SJSA1 (cell line): ENCODE results near the gene DRAP1. TPM values are rescaled to one million over a fixed set of nuclear protein-coding genes. Genes with fewer than 3 reads are reported as not detected.
"Not testable (repeated sequence)": the region's sequence is repeated elsewhere in the genome, so short reads cannot be mapped to it uniquely, and the experiment has no call there.

Experiments used
- DNase-seq, 2 experiments: peaks; one replicate each; pipeline ENCODE4 v3.0.0-alpha.2; 2015 to 2020; ENCODE audit warnings: low spot score in 2 of 2, low read depth in 1 of 2
- H3K27ac ChIP-seq: fragments of 250-450 bp; sonication (Bioruptor Pico); 2 replicates; pipeline ENCODE4 v1.5.1; 2020; ENCODE audit warnings: mild to moderate bottlenecking, moderate library complexity
- H3K27me3 ChIP-seq: fragments of 250-450 bp; sonication (Bioruptor Pico); replicated peaks from 2 replicates; pipeline ENCODE4 v1.5.1; 2020; ENCODE audit warnings: mild to moderate bottlenecking, moderate library complexity
- H3K36me3 ChIP-seq: fragments of 250-450 bp; sonication (Bioruptor Pico); 2 replicates; pipeline ENCODE4 v1.5.1; 2020; ENCODE audit warnings: mild to moderate bottlenecking
- H3K4me1 ChIP-seq: fragments of 250-450 bp; sonication (Bioruptor Pico); replicated peaks from 2 replicates; pipeline ENCODE4 v1.6.1; 2021; ENCODE audit warnings: mild to moderate bottlenecking
- H3K4me3 ChIP-seq: fragments of 250-450 bp; sonication (Bioruptor Pico); 2 replicates; pipeline ENCODE4 v1.5.1; 2020; ENCODE audit warnings: mild to moderate bottlenecking
- H3K9me3 ChIP-seq: fragments of 250-450 bp; sonication (Bioruptor Pico); replicated peaks from 2 replicates; pipeline ENCODE4 v1.5.1; 2020; ENCODE audit warnings: mild to moderate bottlenecking
- total RNA-seq: library from RNA; depleted of rRNA; stranded (reverse); fragments of >200 nt; shearing (Covaris generic); gene quantifications from 2 replicates; pipeline ENCODE4 v1.2.3, GENCODE V29; 2014

Gene DRAP1
- total RNA-seq, 1 experiment from 2014 or later, result 463 TPM

DNA sequence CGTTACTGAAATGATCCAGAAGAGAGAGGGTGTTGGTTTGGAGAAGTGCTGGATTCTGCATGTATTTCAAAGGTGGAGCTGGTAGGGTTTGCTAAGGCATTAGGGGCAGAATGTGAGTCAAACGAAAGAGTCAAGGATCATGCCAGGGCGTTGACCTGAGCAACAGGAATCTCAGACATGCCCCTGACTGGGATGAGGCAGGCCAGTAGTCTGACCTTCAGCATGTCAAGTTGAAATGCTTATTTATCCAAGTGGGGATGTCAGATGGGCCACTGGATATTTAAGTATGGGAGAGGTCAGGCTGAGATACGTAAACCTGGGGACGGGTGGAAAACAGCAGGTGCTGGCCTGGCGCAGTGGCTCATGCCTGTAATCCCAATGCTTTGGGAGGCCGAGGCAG lies 23.3 kb downstream of the DRAP1 start:
- H3K4me1 ChIP-seq, result peaks cover 8% of the 10 kb centered on the region
- H3K4me3 ChIP-seq, result no peak overlapping the region
- no peaks in the 10 kb centered on the region for H3K36me3 ChIP-seq
- no peak overlapping the region for H3K27ac ChIP-seq
- no peaks in the 10 kb centered on the region for H3K9me3 ChIP-seq
- H3K27me3 ChIP-seq, result peaks cover 2% of the 10 kb centered on the region; the same call in 1 of the 2 replicates
- no peak for DNase-seq

DNA sequence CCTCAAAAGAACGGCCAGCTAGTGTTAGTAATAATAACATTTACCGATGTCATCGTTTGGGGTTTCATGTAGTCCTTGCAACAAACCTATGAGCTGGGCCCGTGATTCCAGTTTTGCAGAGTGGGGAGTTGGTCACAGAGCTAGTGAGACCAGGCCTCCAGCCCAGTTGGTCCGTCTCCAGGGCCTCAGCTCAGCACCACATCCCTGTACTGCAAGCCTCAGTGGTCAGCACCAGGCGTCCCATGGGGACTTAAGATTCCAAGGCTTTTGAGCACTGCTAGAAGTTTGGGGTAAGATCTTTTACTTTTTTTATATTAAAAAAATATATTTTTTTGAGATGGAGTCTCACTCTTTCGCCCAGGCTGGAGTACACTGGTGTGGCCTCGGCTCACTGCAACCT lies 25.0 kb downstream of the DRAP1 start:
- H3K27ac ChIP-seq, result no peak overlapping the region
- no peaks in the 10 kb centered on the region for H3K27me3 ChIP-seq
- H3K4me3 ChIP-seq, result no peak overlapping the region
- H3K9me3 ChIP-seq, result no peaks in the 10 kb centered on the region
- peak in 1 of 2 experiments; percentile 56 for DNase-seq
- peaks cover 8% of the 10 kb centered on the region for H3K4me1 ChIP-seq
- H3K36me3 ChIP-seq, result no peaks in the 10 kb centered on the region

GRCh38 chr11:65944767-65945166 lies 25.5 kb downstream of the DRAP1 start:
- Histone ChIP-seq H3K9me3 (no peaks in the 10 kb centered on the region), H3K4me3 (no peak overlapping the region), H3K27me3 (no peaks in the 10 kb centered on the region), H3K4me1 (peaks cover 8% of the 10 kb centered on the region), H3K27ac (no peak overlapping the region), H3K36me3 (no peaks in the 10 kb centered on the region)
- DNase-seq, result peak in 1 of 2 experiments; percentile 54

- peak in 1 of 2 experiments; percentile 67 for DNase-seq
- H3K4me1 ChIP-seq, result peaks cover 8% of the 10 kb centered on the region
- no peaks in the 10 kb centered on the region for H3K9me3 ChIP-seq
- no peak within 1 kb of the TSS for H3K4me3 ChIP-seq
- H3K36me3 ChIP-seq, result no peaks in the 10 kb centered on the region
- H3K27ac ChIP-seq, result no peak within 1 kb of the TSS
- no peaks in the 10 kb centered on the region for H3K27me3 ChIP-seq
Measured at GRCh38 chr11:65945430-65945911, 26.2 kb downstream of the DRAP1 start, which contains the start of gene TSGA10IP. Gene TSGA10IP (plus strand): TSS chr11:65945480. CDS start chr11:65945676, 196 bp downstream.

DNA sequence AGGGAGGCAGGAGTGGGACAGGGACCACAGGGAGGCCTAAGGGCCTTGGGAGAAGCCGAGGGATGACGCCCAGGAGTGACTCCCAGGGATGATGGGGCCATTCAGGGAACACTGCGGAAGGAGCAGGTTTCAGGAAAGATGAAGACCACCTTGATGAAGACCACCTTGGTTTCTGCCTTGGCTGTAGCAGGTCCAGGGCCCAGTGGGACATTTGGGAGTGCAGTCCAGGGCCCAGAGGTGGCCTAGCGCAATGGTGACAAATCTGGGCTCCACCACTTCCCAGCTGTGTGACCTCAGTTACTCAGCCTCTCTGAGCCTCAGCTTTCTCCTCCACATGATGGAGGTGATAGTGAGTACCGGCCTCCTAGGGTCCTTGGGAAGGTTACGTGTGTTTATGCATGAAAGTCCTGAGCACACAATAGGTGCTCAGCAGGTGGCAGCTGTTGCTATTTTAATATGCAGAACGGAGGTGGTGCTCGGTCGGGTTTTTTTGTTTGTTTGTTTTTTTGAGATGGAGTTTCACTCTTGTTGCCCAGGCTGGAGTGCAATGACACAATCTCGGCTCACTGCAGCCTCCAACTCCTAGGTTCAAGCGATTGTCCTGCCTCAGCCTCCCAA lies 26.8 kb downstream of the DRAP1 start:
- no peak overlapping the region for H3K4me3 ChIP-seq
- no peak for DNase-seq
- H3K9me3 ChIP-seq, result no peaks in the 10 kb centered on the region
- peaks cover 6% of the 10 kb centered on the region for H3K4me1 ChIP-seq
- H3K36me3 ChIP-seq, result no peaks in the 10 kb centered on the region
- H3K27me3 ChIP-seq, result 0 out of 2 replicates have a peak, but pooled peaks cover under 1% of the 10 kb centered on the region
- no peak overlapping the region for H3K27ac ChIP-seq

DNA sequence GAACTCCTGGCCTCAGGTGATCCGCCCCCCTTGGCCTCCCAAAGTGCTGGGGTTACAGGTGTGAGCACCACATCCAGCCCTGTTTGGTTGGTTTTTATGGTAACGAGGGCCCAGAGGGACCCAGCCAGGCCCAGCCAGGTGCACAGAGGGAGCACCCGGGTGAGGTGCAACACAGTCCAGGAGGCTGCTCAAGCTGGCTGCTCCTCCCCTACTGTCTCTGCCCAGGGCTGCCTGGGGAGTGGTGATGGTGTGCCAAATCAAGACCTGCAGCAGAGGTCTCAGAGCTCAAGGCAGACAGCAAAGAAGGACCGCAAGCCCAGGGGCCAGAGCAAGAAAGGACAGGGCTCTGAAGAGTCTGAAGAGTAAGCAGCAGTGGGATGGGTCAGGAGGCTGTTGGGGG lies 27.4 kb downstream of the DRAP1 start:
- H3K4me1 ChIP-seq, result peaks cover under 1% of the 10 kb centered on the region
- H3K27ac ChIP-seq, result no peak overlapping the region
- 0 out of 2 replicates have a peak, but pooled peaks cover 2% of the 10 kb centered on the region for H3K27me3 ChIP-seq
- no peaks in the 10 kb centered on the region for H3K9me3 ChIP-seq
- no peak overlapping the region for H3K4me3 ChIP-seq
- peak in 1 of 2 experiments; percentile 57 for DNase-seq
- no peaks in the 10 kb centered on the region for H3K36me3 ChIP-seq

- Histone ChIP-seq H3K9me3 (no peaks in the 10 kb centered on the region), H3K27me3 (0 out of 2 replicates have a peak, but pooled peaks cover 2% of the 10 kb centered on the region), H3K27ac (no peak overlapping the region), H3K4me1 (no peaks in the 10 kb centered on the region), H3K4me3 (no peak overlapping the region), H3K36me3 (no peaks in the 10 kb centered on the region)
- DNase-seq, result peak in 1 of 2 experiments; percentile 66
Measured at GRCh38 chr11:65947133-65947532, 27.9 kb downstream of the DRAP1 start.

DNA sequence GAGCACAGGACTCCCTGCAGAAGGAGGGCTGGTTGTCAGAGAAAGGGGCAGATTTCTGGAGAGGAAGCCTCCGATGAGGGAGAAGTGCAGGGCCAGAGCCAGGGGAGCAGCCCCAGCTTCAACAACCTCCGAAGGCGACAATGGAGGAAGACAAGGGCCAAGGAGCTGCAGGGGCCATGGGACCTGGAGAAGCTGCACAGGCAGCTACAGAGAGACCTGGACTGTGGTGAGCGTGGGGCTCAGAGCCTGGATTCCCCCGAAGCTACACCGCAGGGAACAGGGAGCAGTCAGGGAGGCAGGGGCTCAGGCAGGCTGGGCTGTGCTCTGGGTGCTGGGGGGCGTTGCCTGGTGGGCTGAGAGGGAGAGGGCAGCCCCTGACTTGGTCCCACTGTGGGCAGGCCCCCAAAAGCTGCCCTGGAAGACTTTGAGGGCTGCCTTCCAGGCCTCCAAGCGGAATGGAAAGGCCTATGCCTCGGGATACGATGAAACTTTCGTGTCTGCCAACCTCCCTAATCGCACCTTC lies 28.4 kb downstream of the DRAP1 start:
- Histone ChIP-seq H3K27me3 (0 out of 2 replicates have a peak, but pooled peaks cover 2% of the 10 kb centered on the region), H3K27ac (no peak overlapping the region), H3K4me3 (no peak overlapping the region), H3K4me1 (no peaks in the 10 kb centered on the region), H3K36me3 (no peaks in the 10 kb centered on the region), H3K9me3 (no peaks in the 10 kb centered on the region)
- peak in 1 of 2 experiments; percentile 61 for DNase-seq

DNA sequence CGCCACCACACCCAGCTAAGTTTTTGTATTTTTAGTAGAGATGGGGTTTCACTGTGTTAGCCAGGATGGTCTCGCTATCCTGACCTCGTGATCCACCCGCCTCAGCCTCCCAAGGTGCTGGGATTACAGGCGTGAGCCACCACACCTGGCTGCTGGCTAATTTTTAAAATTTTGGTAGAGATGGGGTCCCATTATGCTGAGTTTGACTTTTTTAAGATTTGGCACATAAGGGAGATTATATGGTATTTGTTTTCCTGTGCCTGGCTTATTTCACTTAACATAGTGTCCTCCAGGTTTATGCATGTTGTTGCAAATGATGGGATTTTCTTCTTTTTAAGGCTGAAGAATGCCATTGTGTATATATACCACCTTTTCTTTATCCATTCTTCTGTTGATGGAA lies 31.5 kb downstream of the DRAP1 start:
- H3K4me1 ChIP-seq, H3K9me3 ChIP-seq, DNase-seq, H3K4me3 ChIP-seq, H3K27me3 ChIP-seq, H3K36me3 ChIP-seq, H3K27ac ChIP-seq: not testable (repeated sequence)

DNA sequence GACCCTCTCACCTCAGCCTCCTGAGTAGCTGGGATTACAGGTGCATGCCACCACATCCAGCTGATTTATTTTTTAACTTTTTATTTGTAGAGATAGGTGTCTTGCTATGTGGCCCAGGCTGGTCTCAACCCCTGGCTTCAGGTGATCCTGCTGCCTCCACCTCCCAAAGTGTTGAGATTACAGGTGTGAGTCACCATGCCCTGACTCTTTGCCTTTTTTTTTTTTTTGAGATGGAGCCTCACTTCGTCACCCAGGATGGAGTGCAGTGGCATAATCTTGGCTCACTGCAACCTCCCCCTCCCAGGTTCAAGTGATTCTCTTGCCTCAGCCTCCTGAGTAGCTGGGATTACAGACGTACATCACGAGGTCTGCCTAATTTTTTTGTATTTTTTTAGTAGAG lies 32.4 kb downstream of the DRAP1 start:
- H3K27me3 ChIP-seq, H3K4me1 ChIP-seq, H3K4me3 ChIP-seq, H3K9me3 ChIP-seq, H3K36me3 ChIP-seq, DNase-seq, H3K27ac ChIP-seq: not testable (repeated sequence)

DNA sequence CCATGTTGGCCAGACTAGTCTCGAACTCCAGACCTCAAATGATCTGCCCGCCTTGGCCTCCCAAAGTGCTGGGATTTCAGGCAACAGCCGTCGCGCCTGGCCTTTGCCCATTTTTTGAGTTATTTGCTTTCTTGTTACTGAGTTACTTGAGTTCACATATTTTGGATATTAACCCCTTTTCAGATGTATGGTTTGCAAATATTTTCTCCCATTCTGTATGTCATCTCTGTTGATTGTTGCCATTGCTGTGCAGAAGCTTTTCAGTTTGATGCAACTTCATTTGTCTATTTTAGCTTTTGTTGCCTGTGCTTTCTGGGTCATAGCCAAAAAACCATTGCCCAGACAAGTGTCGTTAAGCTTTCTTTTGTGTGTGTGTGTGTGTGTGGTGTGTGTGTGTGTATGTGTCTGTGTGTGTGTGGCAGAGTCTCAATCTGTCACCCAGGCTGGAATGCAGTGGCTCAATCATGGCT lies 32.9 kb downstream of the DRAP1 start:
- DNase-seq, result no peak
- Histone ChIP-seq H3K36me3 (no peaks in the 10 kb centered on the region), H3K27ac (no peak overlapping the region), H3K9me3 (no peaks in the 10 kb centered on the region), H3K27me3 (0 out of 2 replicates have a peak, but pooled peaks cover 2% of the 10 kb centered on the region), H3K4me1 (no peaks in the 10 kb centered on the region), H3K4me3 (no peak overlapping the region)

GRCh38 chr11:65953471-65953870 lies 34.2 kb downstream of the DRAP1 start:
- no peaks in the 10 kb centered on the region for H3K4me1 ChIP-seq
- no peak overlapping the region for H3K27ac ChIP-seq
- no peaks in the 10 kb centered on the region for H3K36me3 ChIP-seq
- DNase-seq, result no peak
- H3K9me3 ChIP-seq, result no peaks in the 10 kb centered on the region
- H3K27me3 ChIP-seq, result 0 out of 2 replicates have a peak, but pooled peaks cover 2% of the 10 kb centered on the region
- no peak overlapping the region for H3K4me3 ChIP-seq

DNA sequence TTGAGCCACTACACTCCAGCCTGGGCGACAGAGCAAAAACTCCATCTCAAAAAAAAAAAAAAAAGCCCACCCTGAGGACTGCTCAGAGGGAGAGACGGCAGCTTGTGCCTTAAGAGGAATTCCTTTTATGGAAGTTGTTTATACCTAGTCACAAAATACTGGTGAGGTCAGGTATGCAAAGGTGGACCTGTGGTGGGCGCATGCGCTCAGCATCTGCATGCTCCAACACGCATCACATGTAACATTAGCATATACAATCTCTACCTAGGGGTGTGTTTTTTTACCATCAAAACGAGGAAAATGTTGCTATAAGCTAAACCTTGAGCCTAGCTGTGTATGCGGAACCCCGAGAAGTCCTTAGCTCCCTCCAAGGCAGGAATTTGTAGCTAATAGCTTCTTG lies 35.5 kb downstream of the DRAP1 start:
- no peaks in the 10 kb centered on the region for H3K36me3 ChIP-seq
- H3K9me3 ChIP-seq, result no peaks in the 10 kb centered on the region
- H3K27me3 ChIP-seq, result 0 out of 2 replicates have a peak, but pooled peaks cover 2% of the 10 kb centered on the region
- no peak overlapping the region for H3K4me3 ChIP-seq
- DNase-seq, result no peak
- no peak overlapping the region for H3K27ac ChIP-seq
- no peaks in the 10 kb centered on the region for H3K4me1 ChIP-seq

- Histone ChIP-seq H3K36me3 (peaks cover 14% of the 10 kb centered on the region), H3K9me3 (0 out of 2 replicates have a peak, but pooled peaks cover 3% of the 10 kb centered on the region), H3K4me1 (peaks cover 15% of the 10 kb centered on the region), H3K27ac (no peak overlapping the region), H3K4me3 (no peak overlapping the region), H3K27me3 (no peaks in the 10 kb centered on the region)
- DNase-seq, result no peak
Measured at GRCh38 chr11:65958291-65958690, 39.1 kb downstream of the DRAP1 start.
